HepG2 (cell line): Measurements from ENCODE around the gene UNKL. TPM values are rescaled to one million over a fixed set of nuclear protein-coding genes. Genes with fewer than 3 reads are reported as not detected.

Experiments
- ASH2L ChIP-seq: fragments of 300-600, 200-600 bp; sonication (generic); IDR thresholded peaks from 2 replicates; pipeline ENCODE4 v1.7.0; 2017; ENCODE audit warnings: low read depth, mild to moderate bottlenecking, moderate library complexity, mixed read lengths, low read length; ENCODE audit not compliant: insufficient read length
- GATAD1 ChIP-seq: IDR thresholded peaks from 2 replicates; pipeline ENCODE4 v1.6.1; 2016; ENCODE audit warnings: missing genetic modification reagents, missing compliant biosample characterization
- HMGXB4 ChIP-seq, 2 experiments: sonication (generic) in 1 of 2; formaldehyde crosslinking in 1 of 2; IDR thresholded peaks; 2 replicates each; pipeline versions ENCODE4 v1.4.0 to v1.6.1; 2018 to 2020; ENCODE audit warnings: missing genetic modification reagents in 2 of 2, borderline replicate concordance in 1 of 2, low read depth in 1 of 2, mild to moderate bottlenecking in 1 of 2, missing biosample characterization in 1 of 2
- KDM2A ChIP-seq: sonication (generic); formaldehyde crosslinking; IDR thresholded peaks from 2 replicates; pipeline ENCODE4 v1.4.0; 2020; ENCODE audit warnings: low read depth, missing genetic modification reagents, borderline replicate concordance
- KLF12 ChIP-seq: sonication (generic); formaldehyde crosslinking; IDR thresholded peaks from 2 replicates; pipeline ENCODE4 v1.4.0; 2020; ENCODE audit warnings: missing genetic modification reagents, borderline replicate concordance
- NCOA2 ChIP-seq: sonication (generic); formaldehyde crosslinking; IDR thresholded peaks from 2 replicates; pipeline ENCODE4 v1.8.0; 2022; ENCODE audit warnings: inconsistent platforms
- NFIC ChIP-seq: IDR thresholded peaks from 2 replicates; pipeline ENCODE4 v1.6.1; 2012; ENCODE audit warnings: mild to moderate bottlenecking, low read length, inconsistent platforms
- SP140L ChIP-seq: sonication (generic); formaldehyde crosslinking; IDR thresholded peaks from 2 replicates; pipeline ENCODE4 v1.4.0; 2020; ENCODE audit warnings: missing genetic modification reagents, borderline replicate concordance
- SUZ12 ChIP-seq: fragments of 150-350 bp; IDR thresholded peaks from 2 replicates; pipeline ENCODE4 v1.6.1; 2014; ENCODE audit warnings: low read depth, low read length
- ZNF264 ChIP-seq: sonication (generic); formaldehyde crosslinking; IDR thresholded peaks from 2 replicates; pipeline ENCODE4 v1.4.0; 2020; ENCODE audit warnings: missing genetic modification reagents
- ZNF572 ChIP-seq: sonication (generic); formaldehyde crosslinking; IDR thresholded peaks from 2 replicates; pipeline ENCODE4 v1.5.1; 2020; ENCODE audit warnings: mild to moderate bottlenecking, missing genetic modification reagents
- polyA plus RNA-seq, 8 experiments: library from polyadenylated mRNA; depleted of rRNA in 3 of 8; stranded (reverse) in 7 of 8; unstranded in 1 of 8; fragments of >200 nt; fragmentation: Illumina TruSeq in 4 of 8; extraction: Trizol in 4 of 8; gene quantifications; 2 replicates each; pipeline versions ENCODE4 v1.2.1 to v1.2.3, GENCODE V29; 2011 to 2016; ENCODE audit warnings: low read depth in 4 of 8, missing spikeins in 1 of 8, mixed read lengths in 1 of 8; ENCODE audit not compliant: insufficient read depth in 1 of 8
- total RNA-seq, 5 experiments: library from RNA; depleted of rRNA; stranded (reverse); fragments of >200 nt; fragmentation: Illumina TruSeq; extraction: Trizol; gene quantifications; 2 replicates each; pipeline ENCODE4 v1.2.3, GENCODE V29; 2016; ENCODE audit warnings: low read depth in 1 of 5
- TF ChIP-seq, protein P1 (sequence below): IDR thresholded peaks from 2 replicates; pipeline ENCODE4 v1.6.1; 2016; ENCODE audit warnings: low read depth, missing genetic modification reagents, missing compliant biosample characterization
- TF ChIP-seq, protein P2 (sequence below): sonication (generic); formaldehyde crosslinking; IDR thresholded peaks from one replicate; pipeline ENCODE4 v1.5.1; 2020; ENCODE audit warnings: mild to moderate bottlenecking, missing genetic modification reagents; ENCODE audit errors: not compliant biosample characterization

Gene UNKL
- total and polyA plus RNA-seq, 2 of the 13 experiments (the other 11 are each of a cell fraction or from before 2014, with no cell fraction given): 10.4 to 17.6 TPM

DNA sequence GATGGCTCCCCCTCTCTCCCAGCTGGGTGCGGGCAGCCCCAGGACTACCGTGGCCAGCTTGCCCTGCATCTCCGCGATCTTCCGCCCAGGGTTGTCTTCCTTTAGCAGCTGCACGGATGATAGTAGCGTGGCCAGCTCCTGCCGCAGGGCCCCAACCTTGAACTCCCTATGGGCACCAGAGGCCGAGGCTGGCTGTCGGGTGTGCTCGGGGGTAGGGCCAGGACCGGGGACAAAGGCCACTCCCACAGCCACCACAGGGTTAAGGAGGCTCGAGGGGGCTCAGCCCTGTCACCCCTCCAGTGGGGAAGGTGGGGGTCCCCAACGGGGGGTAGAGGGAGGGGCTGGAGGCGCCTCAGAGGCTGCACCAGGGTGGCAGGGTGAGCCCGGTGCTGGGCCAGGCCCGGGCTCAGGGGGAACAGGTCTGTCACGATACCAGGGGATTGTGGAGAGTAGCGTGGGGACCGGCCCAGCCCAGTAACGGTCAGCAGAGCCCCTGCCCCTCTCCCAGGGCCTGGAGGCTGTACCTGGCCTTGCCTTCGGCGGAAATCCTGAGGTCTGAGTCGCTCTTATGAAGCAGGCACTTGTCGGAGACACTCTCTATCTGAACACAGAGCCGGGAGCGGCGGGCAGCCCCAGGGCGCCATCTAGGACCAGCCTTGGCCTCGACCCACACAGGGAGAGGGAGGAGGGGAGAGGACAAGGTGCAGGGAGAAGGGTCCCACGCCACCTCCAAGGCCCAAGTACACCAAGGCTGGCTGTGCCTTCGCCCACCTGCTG lies 21.6 kb upstream of the UNKL start (continued):
- TF ChIP-seq, protein P1, sequence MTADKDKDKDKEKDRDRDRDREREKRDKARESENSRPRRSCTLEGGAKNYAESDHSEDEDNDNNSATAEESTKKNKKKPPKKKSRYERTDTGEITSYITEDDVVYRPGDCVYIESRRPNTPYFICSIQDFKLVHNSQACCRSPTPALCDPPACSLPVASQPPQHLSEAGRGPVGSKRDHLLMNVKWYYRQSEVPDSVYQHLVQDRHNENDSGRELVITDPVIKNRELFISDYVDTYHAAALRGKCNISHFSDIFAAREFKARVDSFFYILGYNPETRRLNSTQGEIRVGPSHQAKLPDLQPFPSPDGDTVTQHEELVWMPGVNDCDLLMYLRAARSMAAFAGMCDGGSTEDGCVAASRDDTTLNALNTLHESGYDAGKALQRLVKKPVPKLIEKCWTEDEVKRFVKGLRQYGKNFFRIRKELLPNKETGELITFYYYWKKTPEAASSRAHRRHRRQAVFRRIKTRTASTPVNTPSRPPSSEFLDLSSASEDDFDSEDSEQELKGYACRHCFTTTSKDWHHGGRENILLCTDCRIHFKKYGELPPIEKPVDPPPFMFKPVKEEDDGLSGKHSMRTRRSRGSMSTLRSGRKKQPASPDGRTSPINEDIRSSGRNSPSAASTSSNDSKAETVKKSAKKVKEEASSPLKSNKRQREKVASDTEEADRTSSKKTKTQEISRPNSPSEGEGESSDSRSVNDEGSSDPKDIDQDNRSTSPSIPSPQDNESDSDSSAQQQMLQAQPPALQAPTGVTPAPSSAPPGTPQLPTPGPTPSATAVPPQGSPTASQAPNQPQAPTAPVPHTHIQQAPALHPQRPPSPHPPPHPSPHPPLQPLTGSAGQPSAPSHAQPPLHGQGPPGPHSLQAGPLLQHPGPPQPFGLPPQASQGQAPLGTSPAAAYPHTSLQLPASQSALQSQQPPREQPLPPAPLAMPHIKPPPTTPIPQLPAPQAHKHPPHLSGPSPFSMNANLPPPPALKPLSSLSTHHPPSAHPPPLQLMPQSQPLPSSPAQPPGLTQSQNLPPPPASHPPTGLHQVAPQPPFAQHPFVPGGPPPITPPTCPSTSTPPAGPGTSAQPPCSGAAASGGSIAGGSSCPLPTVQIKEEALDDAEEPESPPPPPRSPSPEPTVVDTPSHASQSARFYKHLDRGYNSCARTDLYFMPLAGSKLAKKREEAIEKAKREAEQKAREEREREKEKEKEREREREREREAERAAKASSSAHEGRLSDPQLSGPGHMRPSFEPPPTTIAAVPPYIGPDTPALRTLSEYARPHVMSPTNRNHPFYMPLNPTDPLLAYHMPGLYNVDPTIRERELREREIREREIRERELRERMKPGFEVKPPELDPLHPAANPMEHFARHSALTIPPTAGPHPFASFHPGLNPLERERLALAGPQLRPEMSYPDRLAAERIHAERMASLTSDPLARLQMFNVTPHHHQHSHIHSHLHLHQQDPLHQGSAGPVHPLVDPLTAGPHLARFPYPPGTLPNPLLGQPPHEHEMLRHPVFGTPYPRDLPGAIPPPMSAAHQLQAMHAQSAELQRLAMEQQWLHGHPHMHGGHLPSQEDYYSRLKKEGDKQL (CRISPR knock-in tag): no peak
- TF ChIP-seq GATAD1 (CRISPR knock-in tag) (peak; percentile 28; the same call in 1 of the 2 replicates), HMGXB4 (CRISPR knock-in tag; IDR thresholded peaks at IDR 0.05; ENCODE audit: borderline replicate concordance in 1 of 2, low read depth in 1 of 2) (peak; percentile 30 to 75; a peak in 2 of 4 replicates), NFIC (no peak), SUZ12 (no peak), NCOA2 (CRISPR knock-in tag) (peak; percentile 8; the same call in 1 of the 2 replicates), ASH2L (peak; percentile 51), ZNF264 (no peak), SP140L (no peak), KLF12 (CRISPR knock-in tag) (no peak), ZNF572 (CRISPR knock-in tag) (peak; percentile 35; the same call in 1 of the 2 replicates), KDM2A (CRISPR knock-in tag) (peak; percentile 69; the same call in 1 of the 2 replicates)
- TF ChIP-seq, protein P2, sequence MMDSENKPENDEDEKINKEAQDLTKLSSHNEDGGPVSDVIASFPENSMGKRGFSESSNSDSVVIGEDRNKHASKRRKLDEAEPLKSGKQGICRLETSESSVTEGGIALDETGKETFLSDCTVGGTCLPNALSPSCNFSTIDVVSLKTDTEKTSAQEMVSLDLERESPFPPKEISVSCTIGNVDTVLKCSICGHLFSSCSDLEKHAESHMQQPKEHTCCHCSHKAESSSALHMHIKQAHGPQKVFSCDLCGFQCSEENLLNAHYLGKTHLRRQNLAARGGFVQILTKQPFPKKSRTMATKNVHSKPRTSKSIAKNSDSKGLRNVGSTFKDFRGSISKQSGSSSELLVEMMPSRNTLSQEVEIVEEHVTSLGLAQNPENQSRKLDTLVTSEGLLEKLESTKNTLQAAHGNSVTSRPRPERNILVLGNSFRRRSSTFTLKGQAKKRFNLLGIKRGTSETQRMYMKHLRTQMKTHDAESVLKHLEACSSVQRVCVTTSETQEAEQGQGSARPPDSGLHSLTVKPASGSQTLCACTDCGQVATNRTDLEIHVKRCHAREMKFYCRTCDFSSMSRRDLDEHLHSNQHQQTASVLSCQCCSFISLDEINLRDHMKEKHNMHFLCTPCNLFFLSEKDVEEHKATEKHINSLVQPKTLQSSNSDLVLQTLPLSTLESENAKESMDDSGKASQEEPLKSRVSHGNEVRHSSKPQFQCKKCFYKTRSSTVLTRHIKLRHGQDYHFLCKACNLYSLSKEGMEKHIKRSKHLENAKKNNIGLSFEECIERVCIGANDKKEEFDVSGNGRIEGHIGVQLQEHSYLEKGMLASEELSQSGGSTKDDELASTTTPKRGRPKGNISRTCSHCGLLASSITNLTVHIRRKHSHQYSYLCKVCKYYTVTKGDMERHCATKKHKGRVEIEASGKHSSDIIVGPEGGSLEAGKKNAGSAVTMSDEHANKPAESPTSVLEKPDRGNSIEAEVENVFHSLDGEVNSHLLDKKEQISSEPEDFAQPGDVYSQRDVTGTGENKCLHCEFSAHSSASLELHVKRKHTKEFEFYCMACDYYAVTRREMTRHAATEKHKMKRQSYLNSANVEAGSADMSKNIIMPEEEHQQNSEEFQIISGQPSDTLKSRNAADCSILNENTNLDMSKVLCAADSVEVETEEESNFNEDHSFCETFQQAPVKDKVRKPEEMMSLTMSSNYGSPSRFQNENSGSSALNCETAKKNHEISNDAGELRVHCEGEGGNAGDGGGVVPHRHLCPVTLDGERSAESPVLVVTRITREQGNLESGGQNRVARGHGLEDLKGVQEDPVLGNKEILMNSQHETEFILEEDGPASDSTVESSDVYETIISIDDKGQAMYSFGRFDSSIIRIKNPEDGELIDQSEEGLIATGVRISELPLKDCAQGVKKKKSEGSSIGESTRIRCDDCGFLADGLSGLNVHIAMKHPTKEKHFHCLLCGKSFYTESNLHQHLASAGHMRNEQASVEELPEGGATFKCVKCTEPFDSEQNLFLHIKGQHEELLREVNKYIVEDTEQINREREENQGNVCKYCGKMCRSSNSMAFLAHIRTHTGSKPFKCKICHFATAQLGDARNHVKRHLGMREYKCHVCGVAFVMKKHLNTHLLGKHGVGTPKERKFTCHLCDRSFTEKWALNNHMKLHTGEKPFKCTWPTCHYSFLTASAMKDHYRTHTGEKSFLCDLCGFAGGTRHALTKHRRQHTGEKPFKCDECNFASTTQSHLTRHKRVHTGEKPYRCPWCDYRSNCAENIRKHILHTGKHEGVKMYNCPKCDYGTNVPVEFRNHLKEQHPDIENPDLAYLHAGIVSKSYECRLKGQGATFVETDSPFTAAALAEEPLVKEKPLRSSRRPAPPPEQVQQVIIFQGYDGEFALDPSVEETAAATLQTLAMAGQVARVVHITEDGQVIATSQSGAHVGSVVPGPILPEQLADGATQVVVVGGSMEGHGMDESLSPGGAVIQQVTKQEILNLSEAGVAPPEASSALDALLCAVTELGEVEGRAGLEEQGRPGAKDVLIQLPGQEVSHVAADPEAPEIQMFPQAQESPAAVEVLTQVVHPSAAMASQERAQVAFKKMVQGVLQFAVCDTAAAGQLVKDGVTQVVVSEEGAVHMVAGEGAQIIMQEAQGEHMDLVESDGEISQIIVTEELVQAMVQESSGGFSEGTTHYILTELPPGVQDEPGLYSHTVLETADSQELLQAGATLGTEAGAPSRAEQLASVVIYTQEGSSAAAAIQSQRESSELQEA (CRISPR knock-in tag): no peak
